ENCODE data around the gene SGPP1.

GRCh38 chr14:63747846-63748245 is 20.0 kb upstream of the SGPP1 start:
- TF ChIP-seq CTCF (conservative IDR thresholded peaks at IDR 0.05 in 1 of 2, IDR thresholded peaks at IDR 0.05 in 1 of 2; ENCODE audit: extremely low read depth in 1 of 2, insufficient read depth in 1 of 2, low read depth in 1 of 2, low read length in 2 of 2) = no peak
- TF ChIP-seq EZH2 (IDR thresholded peaks at IDR 0.05; ENCODE audit: borderline replicate concordance, low read length) = no peak

All from mammary epithelial cell (primary cell).